Hepatocyte (in vitro differentiated cells): ENCODE data around the gene MPC2.

Source experiments
- EZH2 ChIP-seq: fragments of 200-600 bp; sonication (generic); IDR thresholded peaks from 2 replicates; pipeline ENCODE4 v1.6.1; 2016; ENCODE audit warnings: antibody characterized with exemption, mild to moderate bottlenecking, borderline replicate concordance
- TF ChIP-seq, protein P1 (sequence below): fragments of 200-600 bp; sonication (generic); IDR thresholded peaks from 2 replicates; pipeline ENCODE4 v1.5.1; 2016; ENCODE audit warnings: antibody characterized with exemption, mild to moderate bottlenecking; ENCODE audit not compliant: poor library complexity

DNA sequence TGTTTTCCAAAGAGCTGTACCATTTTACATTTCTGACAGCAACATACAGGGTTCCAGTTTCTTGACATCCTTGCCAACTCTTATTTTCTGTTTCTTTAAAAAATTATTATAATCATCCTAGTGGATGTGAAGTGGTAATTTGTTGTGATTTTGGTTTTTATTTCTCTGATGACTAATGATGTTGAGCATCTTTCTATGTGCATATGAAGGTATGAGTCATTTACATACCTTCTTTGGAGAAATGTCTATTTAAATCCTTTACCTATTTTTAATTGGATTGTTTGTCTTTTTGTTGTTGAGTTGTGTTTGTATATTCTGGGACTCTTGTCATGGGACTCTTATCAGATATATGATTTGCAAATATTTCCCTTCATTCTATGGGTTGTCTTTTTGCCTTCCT, 20.8 kb upstream of the MPC2 start:
- TF ChIP-seq, protein P1, sequence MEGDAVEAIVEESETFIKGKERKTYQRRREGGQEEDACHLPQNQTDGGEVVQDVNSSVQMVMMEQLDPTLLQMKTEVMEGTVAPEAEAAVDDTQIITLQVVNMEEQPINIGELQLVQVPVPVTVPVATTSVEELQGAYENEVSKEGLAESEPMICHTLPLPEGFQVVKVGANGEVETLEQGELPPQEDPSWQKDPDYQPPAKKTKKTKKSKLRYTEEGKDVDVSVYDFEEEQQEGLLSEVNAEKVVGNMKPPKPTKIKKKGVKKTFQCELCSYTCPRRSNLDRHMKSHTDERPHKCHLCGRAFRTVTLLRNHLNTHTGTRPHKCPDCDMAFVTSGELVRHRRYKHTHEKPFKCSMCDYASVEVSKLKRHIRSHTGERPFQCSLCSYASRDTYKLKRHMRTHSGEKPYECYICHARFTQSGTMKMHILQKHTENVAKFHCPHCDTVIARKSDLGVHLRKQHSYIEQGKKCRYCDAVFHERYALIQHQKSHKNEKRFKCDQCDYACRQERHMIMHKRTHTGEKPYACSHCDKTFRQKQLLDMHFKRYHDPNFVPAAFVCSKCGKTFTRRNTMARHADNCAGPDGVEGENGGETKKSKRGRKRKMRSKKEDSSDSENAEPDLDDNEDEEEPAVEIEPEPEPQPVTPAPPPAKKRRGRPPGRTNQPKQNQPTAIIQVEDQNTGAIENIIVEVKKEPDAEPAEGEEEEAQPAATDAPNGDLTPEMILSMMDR = no peak
- no peak for TF ChIP-seq EZH2
